ENCODE results near the gene ARFRP1.
"Not testable (repeated sequence)": the region's sequence is repeated elsewhere in the genome, so short reads cannot be mapped to it uniquely, and the experiment has no call there.

ARFRP1 gene

DNA sequence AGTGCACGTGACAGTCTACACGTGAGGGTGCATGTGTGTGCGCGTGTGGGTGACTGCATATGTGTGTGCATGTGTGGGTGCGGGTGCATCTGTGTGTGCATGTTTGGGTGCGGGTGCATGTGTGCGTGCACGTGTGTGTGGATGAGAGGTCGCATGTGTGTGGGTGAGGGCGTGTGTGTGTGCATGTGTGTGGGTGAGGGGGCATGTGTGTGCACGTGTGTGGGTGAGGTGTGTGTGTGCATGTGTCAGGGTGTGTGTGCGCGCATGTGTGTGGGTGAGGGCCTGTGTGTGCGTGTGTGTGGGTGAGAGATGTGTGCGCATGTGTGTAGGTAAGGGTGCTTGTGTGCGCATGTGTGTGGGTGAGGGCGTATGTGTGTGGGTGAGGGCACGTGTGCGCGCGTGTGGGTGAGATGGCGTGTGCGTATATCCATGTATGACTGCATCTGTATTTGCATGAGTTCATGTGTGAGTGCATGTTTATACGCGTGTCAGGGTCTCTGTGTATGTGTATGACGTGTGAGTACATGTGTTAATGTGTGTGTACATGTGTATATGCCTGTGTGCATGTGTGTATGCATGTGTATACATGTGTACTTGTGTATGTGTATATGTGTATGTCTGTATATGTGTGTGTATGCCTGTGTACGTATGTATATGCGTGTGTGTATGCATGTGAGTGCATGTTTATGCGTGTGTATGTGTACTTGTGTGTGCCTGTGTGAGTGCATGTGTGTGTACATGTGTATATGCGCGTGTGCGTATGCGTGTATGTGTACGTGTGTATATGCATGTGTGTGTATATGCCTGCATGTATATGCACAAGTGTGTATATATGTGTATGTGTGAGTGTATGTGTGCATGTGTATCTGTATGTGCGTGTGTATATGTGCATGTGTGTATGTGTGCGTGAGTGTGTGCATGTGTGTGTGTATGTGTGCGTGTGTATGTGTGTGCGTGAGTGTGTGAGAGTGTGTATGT is 24.6 kb upstream of the ARFRP1 start:
- no peak for DNase-seq (ENCODE audit: low read depth in 2 of 3, low spot score in 2 of 3)

DNA sequence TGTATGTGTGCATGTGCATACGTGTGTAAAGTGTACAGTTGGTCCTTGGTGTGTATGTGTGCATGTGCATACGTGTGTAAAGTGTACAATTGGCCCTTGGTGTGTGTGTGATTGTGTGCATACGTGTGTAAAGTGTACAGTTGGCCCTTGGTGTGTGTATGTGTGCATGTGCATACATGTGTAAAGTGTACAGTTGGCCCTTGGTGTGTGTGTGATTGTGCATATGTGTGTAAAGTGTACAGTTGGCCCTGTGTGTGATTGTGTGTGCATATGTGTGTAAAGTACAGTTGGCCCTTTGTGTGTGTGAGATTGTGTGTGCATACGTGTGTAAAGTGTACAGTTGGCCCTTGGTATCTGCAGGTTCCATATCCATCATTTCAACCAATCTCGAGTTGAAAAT is 23.6 kb upstream of the ARFRP1 start:
- DNase-seq (ENCODE audit: low read depth in 2 of 3, low spot score in 2 of 3): no peak

DNA sequence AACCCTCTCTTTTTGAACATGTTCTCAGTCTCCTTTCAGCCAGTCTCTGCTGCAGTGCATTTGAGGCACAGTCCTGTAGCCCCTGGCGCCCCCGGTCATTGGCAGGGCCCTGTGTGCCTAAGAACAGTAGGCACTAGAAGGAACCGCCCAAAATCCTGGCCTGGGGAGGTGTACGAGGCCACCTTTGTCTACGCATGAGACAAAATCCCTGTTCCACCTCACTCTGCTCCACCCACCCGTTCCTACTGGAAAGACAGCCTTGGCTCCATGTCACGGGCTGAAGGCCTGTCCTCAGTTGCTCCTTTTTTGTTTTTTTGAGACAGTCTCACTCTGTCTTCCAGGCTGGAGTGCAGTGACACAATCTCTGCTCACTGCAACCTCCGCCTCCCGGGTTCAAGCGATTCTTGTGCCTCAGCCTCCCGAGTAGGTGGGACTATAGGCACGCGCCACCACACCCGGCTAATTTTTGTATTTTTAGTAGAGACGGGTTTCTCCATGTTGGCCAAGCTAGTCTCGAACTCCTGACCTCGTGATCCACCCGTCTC is 22.5 kb upstream of the ARFRP1 start:
- not testable (repeated sequence) for DNase-seq (ENCODE audit: low read depth in 2 of 3, low spot score in 2 of 3)

DNA sequence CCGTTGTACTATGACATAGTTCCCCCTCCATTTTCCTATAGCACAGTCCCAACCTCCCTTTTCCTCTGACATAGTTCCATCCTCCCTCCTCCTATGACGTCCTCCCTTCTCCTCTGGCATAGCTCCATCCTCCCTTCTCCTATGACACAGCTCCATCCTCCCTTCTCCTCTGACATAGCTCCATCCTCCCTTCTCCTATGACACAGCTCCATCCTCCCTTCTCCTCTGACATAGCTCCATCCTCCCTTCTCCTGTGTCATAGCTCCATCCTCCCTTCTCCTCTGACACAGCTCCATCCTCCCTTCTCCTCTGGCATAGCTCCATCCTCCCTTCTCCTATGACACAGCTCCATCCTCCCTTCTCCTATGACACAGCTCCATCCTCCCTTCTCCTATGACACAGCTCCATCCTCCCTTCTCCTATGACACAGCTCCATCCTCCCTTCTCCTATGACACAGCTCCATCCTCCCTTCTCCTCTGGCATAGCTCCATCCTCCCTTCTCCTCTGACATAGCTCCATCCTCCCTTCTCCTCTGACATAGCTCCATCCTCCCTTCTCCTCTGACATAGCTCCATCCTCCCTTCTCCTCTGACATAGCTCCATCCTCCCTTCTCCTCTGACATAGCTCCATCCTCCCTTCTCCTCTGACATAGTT is 15.3 kb upstream of the ARFRP1 start:
- DNase-seq (ENCODE audit: low read depth in 2 of 3, low spot score in 2 of 3): not testable (repeated sequence)

DNA sequence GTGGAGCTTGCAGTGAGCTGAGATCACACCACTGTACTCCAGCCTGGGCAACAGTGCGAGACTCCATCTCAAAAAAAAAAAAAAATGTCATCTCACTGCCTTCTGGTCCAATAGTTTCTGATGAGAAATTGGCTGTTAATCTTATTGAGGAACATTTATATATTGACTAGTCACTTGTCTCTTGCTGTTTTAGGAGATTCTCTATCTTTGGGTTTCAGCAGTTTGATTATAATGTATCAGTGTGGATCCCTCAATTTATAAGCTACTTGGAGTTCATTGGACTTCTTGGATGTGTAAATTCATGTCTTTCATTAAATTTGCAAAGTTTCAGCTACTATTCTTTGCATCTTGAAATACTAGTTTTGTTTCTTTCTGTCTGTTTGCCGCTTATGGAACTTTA is 11.2 kb upstream of the ARFRP1 start:
- DNase-seq (ENCODE audit: low read depth in 2 of 3, low spot score in 2 of 3): no peak

DNA sequence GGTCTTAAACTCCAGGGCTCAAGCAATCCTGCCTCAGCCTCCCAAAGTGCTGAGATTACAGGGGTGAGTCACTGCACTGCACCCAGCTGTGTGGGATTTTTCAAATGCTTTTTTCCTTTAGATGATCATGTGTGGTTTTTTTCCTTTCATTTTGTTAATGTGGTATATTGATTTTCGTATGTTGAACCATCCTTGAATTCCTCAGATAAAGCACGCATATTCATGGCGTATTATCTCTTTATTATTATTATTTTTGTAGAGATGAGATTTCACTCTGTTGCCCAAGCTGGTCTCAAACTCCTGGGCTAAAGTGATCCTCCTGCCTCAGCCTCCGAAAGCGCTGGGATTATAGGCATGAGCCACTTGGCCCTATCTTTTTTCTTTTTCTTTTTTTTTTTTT is 7.1 kb upstream of the ARFRP1 start:
- no peak for DNase-seq (ENCODE audit: low read depth in 2 of 3, low spot score in 2 of 3)

- DNase-seq (ENCODE audit: low read depth in 2 of 3, low spot score in 2 of 3): no peak
Observed at GRCh38 chr20:63712191-63712590, 4.4 kb upstream of the ARFRP1 start.

DNA sequence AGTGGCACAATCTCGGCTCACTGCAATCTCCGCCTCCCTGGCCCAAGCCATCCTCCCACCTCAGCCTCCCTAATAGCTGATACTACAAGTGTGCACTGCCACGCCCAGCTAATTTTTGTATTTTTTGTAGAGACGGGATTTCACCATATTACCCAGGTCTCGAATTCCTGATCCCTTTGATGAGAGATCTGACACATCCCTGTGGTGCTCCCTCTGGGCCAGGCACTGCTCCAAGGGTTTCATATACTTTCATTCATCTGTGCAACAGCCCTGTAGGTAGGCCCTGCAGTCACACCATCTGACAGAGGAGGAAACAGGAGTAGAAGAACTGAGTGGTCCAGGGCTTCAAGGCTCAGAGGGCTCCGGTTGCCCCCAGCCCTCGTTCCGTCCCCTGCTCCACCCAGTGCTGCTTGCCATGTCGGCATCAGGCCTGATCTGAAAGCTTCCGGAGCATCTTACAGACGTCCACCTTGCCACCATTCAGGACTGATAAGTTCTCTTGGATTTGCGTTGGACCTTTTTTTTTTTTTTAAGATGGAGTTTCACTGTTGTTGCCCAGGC is 3.4 kb upstream of the ARFRP1 start:
- no peak for DNase-seq (ENCODE audit: low read depth in 2 of 3, low spot score in 2 of 3)

- no peak for DNase-seq (ENCODE audit: low read depth in 2 of 3, low spot score in 2 of 3)
Observed at GRCh38 chr20:63709149-63709527, 1.4 kb upstream of the ARFRP1 start.

DNA sequence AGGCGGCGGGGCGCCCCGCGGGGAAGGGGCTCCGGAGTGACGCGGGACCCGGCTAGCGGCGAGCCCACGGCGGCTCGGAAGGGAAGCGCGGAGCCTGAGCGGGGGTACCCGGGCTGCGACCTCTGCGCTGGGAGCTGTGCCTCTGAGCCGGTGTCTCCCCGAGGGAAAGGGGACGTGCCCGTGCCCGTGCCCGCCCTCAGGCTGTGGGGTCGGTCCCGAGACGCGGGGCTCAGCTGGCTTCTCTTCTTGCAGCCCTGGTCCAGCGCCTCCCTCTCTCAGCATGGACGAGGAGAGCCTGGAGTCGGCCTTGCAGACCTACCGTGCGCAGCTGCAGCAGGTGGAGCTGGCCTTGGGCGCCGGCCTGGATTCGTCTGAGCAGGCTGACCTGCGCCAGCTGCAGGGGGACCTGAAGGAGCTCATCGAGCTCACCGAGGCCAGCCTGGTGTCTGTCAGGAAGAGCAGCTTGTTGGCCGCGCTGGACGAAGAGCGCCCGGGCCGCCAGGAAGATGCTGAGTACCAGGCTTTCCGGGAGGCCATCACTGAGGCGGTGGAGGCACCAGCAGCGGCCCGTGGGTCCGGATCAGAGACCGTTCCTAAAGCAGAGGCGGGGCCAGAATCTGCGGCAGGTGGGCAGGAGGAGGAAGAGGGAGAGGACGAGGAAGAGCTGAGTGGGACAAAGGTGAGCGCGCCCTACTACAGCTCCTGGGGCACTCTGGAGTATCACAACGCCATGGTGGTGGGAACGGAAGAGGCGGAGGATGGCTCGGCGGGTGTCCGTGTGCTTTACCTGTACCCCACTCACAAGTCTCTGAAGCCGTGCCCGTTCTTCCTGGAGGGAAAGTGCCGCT is 749 bp upstream of the ARFRP1 start:
- no peak for DNase-seq (ENCODE audit: low read depth in 2 of 3, low spot score in 2 of 3)

DNA sequence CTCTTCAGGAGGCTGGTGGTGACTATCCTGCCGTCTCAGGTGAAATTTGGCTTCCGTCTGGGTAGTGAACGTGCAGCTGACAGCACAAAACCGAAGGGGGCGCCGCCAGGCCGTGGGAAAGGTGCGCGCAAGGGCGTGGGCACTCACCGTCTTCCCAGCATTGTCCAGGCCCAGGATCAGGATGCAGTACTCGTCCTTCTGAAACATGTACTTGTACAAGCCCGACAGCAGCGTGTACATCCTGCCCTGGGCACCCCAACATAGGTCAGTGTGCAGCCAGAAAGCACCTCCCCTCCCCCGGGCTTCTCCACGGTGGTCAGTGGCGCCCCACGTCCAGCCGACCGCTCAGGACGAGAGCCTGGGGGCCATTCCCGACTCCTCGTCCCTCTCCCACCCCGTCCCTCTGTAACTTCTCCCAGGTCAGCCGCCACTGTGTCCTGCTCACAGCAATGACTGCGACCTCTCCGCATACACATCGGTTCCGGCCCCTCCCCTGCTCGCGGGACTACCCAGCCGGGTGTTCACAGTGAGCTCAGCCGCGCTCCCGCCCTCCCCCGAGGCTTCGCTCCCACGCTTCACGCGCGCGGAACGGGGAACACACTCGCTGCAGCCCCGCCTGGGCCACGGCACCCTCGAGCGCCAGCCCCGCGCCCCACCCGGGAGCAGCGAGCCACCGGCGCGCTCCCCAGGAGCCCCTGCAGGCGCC is 771 bp downstream of the ARFRP1 start:
- no peak for DNase-seq (ENCODE audit: low read depth in 2 of 3, low spot score in 2 of 3)

- DNase-seq (ENCODE audit: low read depth in 2 of 3, low spot score in 2 of 3): no peak
Observed at GRCh38 chr20:63706027-63706695, 1.6 kb downstream of the ARFRP1 start.

DNA sequence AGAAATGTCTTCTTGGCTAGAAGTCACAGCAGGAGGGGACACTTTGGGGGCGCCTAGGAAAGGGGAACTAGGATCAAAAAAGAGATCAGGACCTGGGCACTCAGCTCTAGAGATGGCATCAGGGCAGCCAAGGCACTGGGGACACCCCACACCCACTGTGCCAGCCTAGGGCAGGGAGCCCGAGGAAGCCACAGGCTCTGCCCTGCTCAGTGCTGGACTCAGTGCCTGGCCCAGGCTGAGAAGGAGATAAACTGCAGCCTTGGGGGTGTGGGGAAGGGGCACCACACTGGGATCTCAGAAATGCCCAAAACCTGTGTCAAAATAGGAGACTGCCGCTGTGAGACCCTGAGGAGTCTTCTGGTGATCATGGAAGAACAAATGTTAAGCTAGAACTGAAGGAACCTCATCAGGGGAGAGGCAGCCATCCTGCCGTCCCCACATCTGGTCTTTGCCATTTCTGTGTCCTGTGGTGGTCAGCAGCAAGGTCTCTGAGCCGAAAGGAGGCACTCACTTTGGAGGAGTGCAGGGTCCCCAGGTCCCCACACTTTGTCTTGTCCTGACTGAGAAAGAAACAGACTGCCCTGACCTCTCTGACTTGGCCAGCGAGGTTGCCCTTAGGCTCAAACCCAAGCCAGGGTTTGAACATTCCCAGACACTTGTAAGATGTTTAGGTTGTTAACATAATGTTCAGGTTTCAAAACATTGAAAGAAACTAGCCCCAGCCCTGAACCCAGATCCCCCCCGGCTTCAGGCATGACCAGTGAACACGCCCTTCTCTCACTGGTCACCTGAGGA is 2.3 kb downstream of the ARFRP1 start:
- no peak for DNase-seq (ENCODE audit: low read depth in 2 of 3, low spot score in 2 of 3)

DNA sequence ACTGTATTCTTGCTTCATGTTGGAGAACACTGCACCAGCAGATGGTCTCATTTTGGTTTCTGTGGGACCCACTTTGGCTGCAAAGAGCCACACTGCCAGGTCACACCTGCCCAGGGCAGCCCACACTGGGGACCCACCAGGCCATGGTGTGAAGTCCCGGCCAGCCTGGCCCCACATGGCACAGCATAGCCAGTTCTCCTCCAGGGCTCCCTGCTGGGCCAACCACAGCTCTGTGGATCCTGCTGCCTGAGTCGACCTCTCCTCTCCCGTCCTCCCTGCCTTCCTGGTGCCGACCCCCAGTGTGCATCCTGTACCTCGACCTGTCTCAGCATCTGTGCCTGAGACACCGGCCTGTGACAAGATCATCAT is 3.0 kb downstream of the ARFRP1 start:
- no peak for DNase-seq (ENCODE audit: low read depth in 2 of 3, low spot score in 2 of 3)

DNA sequence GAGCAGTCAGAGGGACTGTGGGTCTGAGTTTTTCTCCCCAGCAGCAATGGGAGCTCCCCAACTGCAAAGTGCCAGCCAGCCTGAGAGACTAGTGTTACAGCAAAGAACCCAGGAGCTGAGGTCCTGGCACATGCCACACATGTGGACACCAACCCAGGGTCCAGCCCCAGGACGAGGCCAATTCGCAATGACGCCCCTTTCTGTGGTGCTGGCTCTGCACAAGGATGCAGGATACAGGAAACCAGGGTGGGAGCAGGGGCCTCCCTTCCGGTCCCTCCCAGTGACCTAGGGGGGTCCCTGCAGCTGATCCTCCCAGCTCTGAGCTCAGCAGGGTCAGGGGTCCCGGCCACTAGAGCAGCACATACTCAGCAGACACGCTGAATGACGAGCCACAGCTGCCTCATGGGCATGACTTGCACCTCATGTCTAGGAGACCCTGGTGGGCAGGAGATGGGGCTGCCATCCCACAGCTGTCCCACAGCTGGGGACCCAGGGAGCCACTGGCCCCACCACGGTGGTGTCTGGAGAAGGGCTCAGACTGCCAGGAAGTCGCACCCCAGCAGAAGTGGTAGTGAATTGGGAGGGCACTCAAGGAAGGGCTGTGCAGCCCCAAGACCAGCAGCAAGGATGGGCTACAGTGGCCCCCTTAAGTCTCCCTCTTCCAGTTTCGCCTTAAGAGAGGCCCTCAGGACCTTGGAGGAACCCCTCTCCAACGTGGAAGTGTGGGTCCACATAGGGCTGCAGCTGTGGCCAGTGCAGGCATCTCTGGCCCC is 3.6 kb downstream of the ARFRP1 start:
- DNase-seq (ENCODE audit: low read depth in 2 of 3, low spot score in 2 of 3): no peak

DNA sequence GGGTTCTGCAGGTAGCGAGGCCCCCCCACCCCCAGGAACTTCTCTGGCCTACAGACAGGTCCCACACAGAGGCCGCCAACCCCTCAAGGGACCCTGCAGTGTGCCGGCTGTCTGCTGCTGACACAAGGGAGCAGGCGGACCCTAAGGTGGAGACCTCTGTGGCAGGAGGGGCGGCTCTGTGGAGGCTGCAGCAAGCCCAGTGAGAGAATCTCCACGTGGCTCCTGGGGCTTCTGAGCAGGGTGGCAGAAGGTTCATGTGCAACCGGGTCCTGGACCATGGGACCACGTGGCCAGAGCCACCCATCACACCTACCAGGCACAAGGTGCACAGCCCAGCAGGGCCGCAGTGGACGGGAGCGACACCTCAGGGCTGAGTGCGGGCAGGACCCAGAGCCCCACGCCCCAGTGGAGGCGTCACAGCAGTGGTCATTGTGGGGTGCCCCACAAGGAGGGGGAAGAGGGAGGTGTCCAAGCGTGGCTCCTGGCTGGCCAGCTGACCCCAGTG is 4.3 kb downstream of the ARFRP1 start:
- DNase-seq (ENCODE audit: low read depth in 2 of 3, low spot score in 2 of 3): no peak

DNA sequence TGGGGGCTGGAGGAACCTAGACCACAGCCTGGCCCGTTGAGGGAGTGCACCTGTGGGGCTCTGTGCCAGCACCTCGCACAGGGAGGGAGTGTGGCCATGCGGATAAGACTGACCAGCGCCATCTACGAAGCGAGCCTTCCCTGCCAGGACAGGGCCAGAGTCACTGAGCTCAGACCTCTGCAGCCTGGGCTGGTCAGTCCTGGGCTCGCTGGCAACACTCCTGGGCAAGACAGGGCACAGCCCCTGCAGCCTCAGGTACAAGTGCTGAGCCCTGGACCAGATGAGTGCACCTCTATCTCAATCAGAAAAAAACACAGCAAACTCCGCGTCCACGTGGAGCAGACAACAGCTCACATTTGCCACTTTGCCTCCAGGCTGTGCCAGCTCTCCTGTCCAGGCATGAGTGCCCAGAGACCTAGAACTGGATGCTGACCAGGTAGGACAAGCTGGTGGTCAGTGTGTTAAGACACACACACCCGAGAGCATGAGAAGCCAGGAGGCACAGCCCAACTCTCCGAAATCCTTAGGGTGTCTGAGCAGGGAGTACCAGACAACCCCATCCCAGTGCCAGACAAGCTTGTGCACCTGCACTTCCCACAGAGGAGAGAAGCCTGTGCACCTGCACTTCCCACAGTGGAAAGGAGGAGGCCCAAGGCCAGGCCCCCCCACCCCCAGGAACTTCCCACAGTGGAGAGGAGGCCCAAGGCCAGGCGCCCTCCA is 4.9 kb downstream of the ARFRP1 start:
- DNase-seq (ENCODE audit: low read depth in 2 of 3, low spot score in 2 of 3): no peak
